Measurements from ENCODE around the gene TPP1. TPM values are rescaled to one million over a fixed set of nuclear protein-coding genes. Genes with fewer than 3 reads are reported as not detected.

The TPP1 gene
- total and polyA plus RNA-seq, 2 of the 13 experiments (the other 11 are each of a cell fraction or from before 2014, with no cell fraction given), result 13.9 to 74.6 TPM

DNA sequence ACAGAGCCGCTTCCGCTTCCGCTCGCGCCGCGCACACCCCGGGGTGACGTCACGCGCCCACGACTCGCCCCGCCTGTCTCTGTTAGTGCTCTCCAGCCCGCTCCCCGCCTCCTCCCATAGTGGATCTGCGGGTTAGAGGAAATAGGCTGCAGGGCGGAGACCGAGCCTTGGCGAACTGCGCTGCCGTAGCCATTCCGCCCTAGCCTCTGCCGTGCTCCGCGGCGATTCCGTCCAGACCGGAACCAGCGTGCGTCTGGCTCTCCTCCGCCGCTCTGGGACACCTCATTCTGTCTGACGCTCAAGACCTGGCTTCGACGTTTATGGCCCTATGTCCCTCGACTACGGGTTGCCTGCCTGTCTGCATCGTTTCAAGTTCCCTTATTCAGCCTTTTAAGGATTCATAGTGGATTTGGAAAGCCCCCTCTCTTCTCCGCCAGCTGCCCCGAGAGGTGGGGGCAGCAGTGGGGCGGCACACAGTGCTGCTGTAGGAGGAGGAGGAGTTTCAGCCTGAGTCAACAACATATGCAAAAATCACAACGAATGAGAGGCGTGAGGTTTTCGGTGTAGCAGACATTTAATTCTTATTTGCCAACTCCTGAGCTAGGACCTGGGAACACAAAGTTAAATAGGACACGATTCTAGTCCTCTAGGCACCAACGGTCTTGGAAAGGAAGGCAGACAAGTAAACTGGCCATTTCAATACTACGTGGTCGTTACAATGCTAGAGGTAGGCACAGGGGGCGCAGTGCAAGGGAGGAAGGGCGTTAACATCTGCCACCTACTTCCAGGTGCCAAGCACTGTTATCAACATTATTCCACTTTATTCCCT lies 6.8 kb downstream of the TPP1 start, which contains the start of gene TAF10 (continued):
- peak; percentile 51; the same call in 1 of the 2 replicates for TF ChIP-seq RXRB (CRISPR knock-in tag; IDR thresholded peaks at IDR 0.05; ENCODE audit: borderline replicate concordance)
- peak; percentile 69; the same call in 1 of the 2 replicates for TF ChIP-seq RFX5 (IDR thresholded peaks at IDR 0.05; ENCODE audit: low read depth, low read length)
- peak; percentile 88 for TF ChIP-seq AGO1 (IDR thresholded peaks at IDR 0.05; ENCODE audit: low read depth, low read length, poor library complexity, severe bottlenecking)
- peak; percentile 82; the same call in 1 of the 2 replicates for TF ChIP-seq ZNF280D (CRISPR knock-in tag; IDR thresholded peaks at IDR 0.05)
- TF ChIP-seq RBM39 (IDR thresholded peaks at IDR 0.05; ENCODE audit: low read depth, low read length, poor library complexity, severe bottlenecking), result peak; percentile 59
- TF ChIP-seq RFX3 (CRISPR knock-in tag; IDR thresholded peaks at IDR 0.05), result no peak
- no peak for TF ChIP-seq FLYWCH1 (CRISPR knock-in tag; IDR thresholded peaks at IDR 0.05)
- no peak for TF ChIP-seq RAD21 (CRISPR knock-in tag; IDR thresholded peaks at IDR 0.05)
- TF ChIP-seq ZNF530 (CRISPR knock-in tag; IDR thresholded peaks at IDR 0.05; ENCODE audit: low read depth), result no peak
- peak; percentile 33; the same call in 1 of the 2 replicates for TF ChIP-seq RBAK (CRISPR knock-in tag; IDR thresholded peaks at IDR 0.05)
- TF ChIP-seq PPARG (CRISPR knock-in tag; conservative IDR thresholded peaks at IDR 0.05), result no peak
- no peak for TF ChIP-seq PRMT3 (CRISPR knock-in tag; IDR thresholded peaks at IDR 0.05; ENCODE audit: borderline replicate concordance, low read depth)
- no peak for TF ChIP-seq CBX1 (IDR thresholded peaks at IDR 0.05; ENCODE audit: low read depth)
- no peak for TF ChIP-seq NFE2 (CRISPR knock-in tag; IDR thresholded peaks at IDR 0.05)
- TF ChIP-seq, protein P1, sequence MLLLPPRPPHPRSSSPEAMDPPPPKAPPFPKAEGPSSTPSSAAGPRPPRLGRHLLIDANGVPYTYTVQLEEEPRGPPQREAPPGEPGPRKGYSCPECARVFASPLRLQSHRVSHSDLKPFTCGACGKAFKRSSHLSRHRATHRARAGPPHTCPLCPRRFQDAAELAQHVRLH (CRISPR knock-in tag; IDR thresholded peaks at IDR 0.05; ENCODE audit: borderline replicate concordance, low read depth), result peak; percentile 63; the same call in 1 of the 2 replicates
- TF ChIP-seq SIX1 (CRISPR knock-in tag; IDR thresholded peaks at IDR 0.05; ENCODE audit: borderline replicate concordance), result no peak; the same call in 1 of the 2 replicates
- TF ChIP-seq NR2C2 (CRISPR knock-in tag; IDR thresholded peaks at IDR 0.05; ENCODE audit: borderline replicate concordance), result peak; percentile 59
- 0 out of 2 replicates have a peak, but pooled peaks have one; percentile 65 for TF ChIP-seq ZNF609 (CRISPR knock-in tag; IDR thresholded peaks at IDR 0.05; ENCODE audit: borderline replicate concordance)

All from HepG2 (cell line).